CD14-positive monocyte (primary cell): Measurements from ENCODE around the gene RELL1. TPM values are rescaled to one million over a fixed set of nuclear protein-coding genes. Genes with fewer than 3 reads are reported as not detected.

Experiments used
- DNase-seq, 3 donors: peaks; one replicate each; pipeline ENCODE4 v3.0.0-alpha.2; 2011 to 2022
- H2AFZ ChIP-seq: 2 replicates; pipeline ENCODE4 v1.6.0; 2012; ENCODE audit warnings: mild to moderate bottlenecking, low read depth, low read length, inconsistent platforms; ENCODE audit not compliant: insufficient read depth, poor library complexity, severe bottlenecking
- H3K27ac ChIP-seq, 2 donors: 1 replicate in 1 of 2; 2 replicates in 1 of 2; pipeline ENCODE4 v1.5.1; 2012 to 2013; ENCODE audit warnings: low read length in 2 of 2, control low read depth in 1 of 2, inconsistent platforms in 1 of 2, low read depth in 1 of 2, mild to moderate bottlenecking in 1 of 2
- H3K27me3 ChIP-seq, 2 donors: one replicate each; pipeline versions ENCODE4 v1.6.0 to v1.6.1; 2011 to 2013; ENCODE audit warnings: low read length in 2 of 2; ENCODE audit not compliant: control insufficient read depth in 2 of 2, insufficient read depth in 2 of 2
- H3K36me3 ChIP-seq, 2 donors: replicated peaks in 1 of 2; 1 replicate in 1 of 2; 2 replicates in 1 of 2; pipeline versions ENCODE4 v1.5.1 to v1.6.1; 2012 to 2013; ENCODE audit warnings: low read length in 2 of 2, control low read depth in 1 of 2, inconsistent platforms in 1 of 2, mild to moderate bottlenecking in 1 of 2; ENCODE audit not compliant: insufficient read depth in 2 of 2, control insufficient read depth in 1 of 2
- H3K4me1 ChIP-seq, 2 donors: 1 replicate in 1 of 2; 2 replicates in 1 of 2; pipeline versions ENCODE4 v1.5.1 to v1.6.1; 2012 to 2013; ENCODE audit warnings: low read length in 2 of 2, control low read depth in 1 of 2, inconsistent platforms in 1 of 2, mild to moderate bottlenecking in 1 of 2, moderate library complexity in 1 of 2; ENCODE audit not compliant: insufficient read depth in 2 of 2, control insufficient read depth in 1 of 2
- H3K4me2 ChIP-seq: replicated peaks from 2 replicates; pipeline ENCODE3; 2012; ENCODE audit warnings: low read length, moderate library complexity, mild to moderate bottlenecking; ENCODE audit not compliant: poor library complexity, severe bottlenecking; ENCODE audit errors: extremely low read depth
- H3K4me3 ChIP-seq, 3 experiments: fragments of 200-600 bp in 1 of 3; sonication (generic) in 1 of 3; replicated peaks in 1 of 3; 1 replicate in 2 of 3; 2 replicates in 1 of 3; pipeline ENCODE4 v1.5.1; 2011 to 2013; ENCODE audit warnings: low read length in 3 of 3, mild to moderate bottlenecking in 3 of 3, control low read depth in 2 of 3, low read depth in 2 of 3, inconsistent platforms in 1 of 3, moderate library complexity in 1 of 3
- H3K79me2 ChIP-seq: 2 replicates; pipeline ENCODE4 v1.6.0; 2012; ENCODE audit warnings: mild to moderate bottlenecking, control low read depth, inconsistent platforms, low read length, moderate library complexity; ENCODE audit not compliant: insufficient read depth
- H3K9ac ChIP-seq: 2 replicates; pipeline ENCODE4 v1.6.0; 2017; ENCODE audit warnings: low read length, mild to moderate bottlenecking; ENCODE audit not compliant: insufficient read depth, poor library complexity, severe bottlenecking
- H3K9me3 ChIP-seq, 2 donors: replicated peaks in 1 of 2; 1 replicate in 1 of 2; 2 replicates in 1 of 2; pipeline versions ENCODE4 v1.5.1 to v1.6.1; 2012 to 2013; ENCODE audit warnings: low read length in 2 of 2, control low read depth in 1 of 2; ENCODE audit not compliant: control insufficient read depth in 1 of 2, insufficient read depth in 1 of 2
- H4K20me1 ChIP-seq: 2 replicates; pipeline ENCODE4 v1.6.0; 2012; ENCODE audit warnings: mild to moderate bottlenecking, low read length, control low read depth, moderate library complexity; ENCODE audit not compliant: insufficient read depth
- H3K27ac Mint-ChIP-seq, 7 donors: one replicate each; pipeline ENCODE4 v1.8.0; 2020; ENCODE audit warnings: mild to moderate bottlenecking in 7 of 7, mixed read lengths in 7 of 7, moderate library complexity in 6 of 7, inconsistent platforms in 2 of 7
- H3K27me3 Mint-ChIP-seq, 3 donors: one replicate each; pipeline ENCODE4 v1.8.0; 2021 to 2022; ENCODE audit warnings: low read depth in 3 of 3, mild to moderate bottlenecking in 3 of 3, mixed read lengths in 3 of 3, moderate library complexity in 3 of 3, inconsistent platforms in 1 of 3
- H3K36me3 Mint-ChIP-seq, 2 donors: one replicate each; pipeline ENCODE4 v1.8.0; 2020; ENCODE audit warnings: mixed read lengths in 2 of 2, inconsistent platforms in 1 of 2, mild to moderate bottlenecking in 1 of 2
- H3K4me1 Mint-ChIP-seq: one replicate; pipeline ENCODE4 v1.8.0; 2020; ENCODE audit warnings: mild to moderate bottlenecking, mixed read lengths
- H3K4me3 Mint-ChIP-seq, 2 donors: one replicate each; pipeline ENCODE4 v1.8.0; 2020; ENCODE audit warnings: mild to moderate bottlenecking in 2 of 2, mixed read lengths in 2 of 2, moderate library complexity in 1 of 2
- H3K9me3 Mint-ChIP-seq, 7 donors: one replicate each; pipeline ENCODE4 v1.8.0; 2020 to 2022; ENCODE audit warnings: mixed read lengths in 7 of 7, mild to moderate bottlenecking in 6 of 7, moderate library complexity in 6 of 7, inconsistent platforms in 2 of 7
- CTCF ChIP-seq: fragments of 200-600 bp; IDR thresholded peaks from one replicate; pipeline ENCODE4 v1.8.0; 2022; ENCODE audit warnings: antibody characterized with exemption, mild to moderate bottlenecking
- WGBS: methylation state at CpG from one replicate; pipeline ENCODE4 v1.1.5; 2013; ENCODE audit warnings: missing lambda C conversion rate; ENCODE audit not compliant: insufficient coverage; 5-methylcytosine and 5-hydroxymethylcytosine counted together
- intact Hi-C, 2 donors: fragments of 100-400 bp; cut with micrococcal nuclease; formaldehyde crosslinking; loops; one replicate each; pipeline versions ENCODE4 v1.15.0 to v1.15.1; 2023
- polyA plus RNA-seq, 3 donors: library from polyadenylated mRNA; depleted of rRNA in 1 of 3; unstranded in 2 of 3; stranded (reverse) in 1 of 3; fragments of 300-500 nt in 2 of 3; fragments of >200 nt in 1 of 3; fragmentation: Illumina TruSeq in 2 of 3; gene quantifications; 1 replicate in 2 of 3; 2 replicates in 1 of 3; pipeline ENCODE4 v1.2.3, GENCODE V29; 2012 to 2021

RELL1 gene
- polyA plus RNA-seq, 3 donors: 13.3 to 30.2 (median 16.2) TPM

GRCh38 chr4:37678624-37679023, 7.6 kb downstream of the RELL1 start:
- Histone ChIP-seq H3K36me3 (peaks cover 2 to 10% of the 10 kb centered on the region in 2 donors), H2AFZ (no peak overlapping the region), H3K79me2 (peaks cover 100% of the 10 kb centered on the region), H3K27ac (no peak overlapping the region), H3K27me3 (no peaks in the 10 kb centered on the region), H3K4me2 (no peak overlapping the region), H3K9me3 (no peaks in the 10 kb centered on the region), H3K4me3 (no peak overlapping the region), H3K9ac (no peak overlapping the region), H3K4me1 (peaks cover 36 to 52% of the 10 kb centered on the region in 2 donors), H4K20me1 (peaks cover 99% of the 10 kb centered on the region)
- no peaks in the 10 kb centered on the region for H3K9me3 Mint-ChIP-seq
- TF ChIP-seq CTCF: no peak
- H3K4me3 Mint-ChIP-seq: no peak overlapping the region
- intact Hi-C loops: no loop called here
- peak overlapping the region in 1 of 7 donors; percentile 40 for H3K27ac Mint-ChIP-seq
- H3K27me3 Mint-ChIP-seq: peaks cover 0 to 2% (median 0%) of the 10 kb centered on the region in 3 donors
- 100% methylated on average over 1 of the region's 3 CpGs for WGBS
- peaks cover 61% of the 10 kb centered on the region for H3K4me1 Mint-ChIP-seq
- H3K36me3 Mint-ChIP-seq: peaks cover 5 to 57% of the 10 kb centered on the region in 2 donors
- DNase-seq: no peak

GRCh38 chr4:37675587-37676290, 10.4 kb downstream of the RELL1 start:
- no peaks in the 10 kb centered on the region for H3K9me3 ChIP-seq
- peaks cover 0 to 2% (median 0%) of the 10 kb centered on the region in 3 donors for H3K27me3 Mint-ChIP-seq
- H3K9ac ChIP-seq: no peak overlapping the region
- no peak for DNase-seq
- no peak for TF ChIP-seq CTCF
- no peak overlapping the region for H2AFZ ChIP-seq
- WGBS: no CpG with 5 or more reads among the region's 1 CpG
- peaks cover 2 to 10% of the 10 kb centered on the region in 2 donors for H3K36me3 ChIP-seq
- peaks cover 7 to 49% of the 10 kb centered on the region in 2 donors for H3K36me3 Mint-ChIP-seq
- no peak overlapping the region for H3K4me3 ChIP-seq
- no peaks in the 10 kb centered on the region for H3K9me3 Mint-ChIP-seq
- H3K4me3 Mint-ChIP-seq: no peak overlapping the region
- peaks cover 100% of the 10 kb centered on the region for H3K79me2 ChIP-seq
- H3K27ac ChIP-seq: no peak overlapping the region
- peaks cover 52% of the 10 kb centered on the region for H3K4me1 Mint-ChIP-seq
- H3K27me3 ChIP-seq: no peaks in the 10 kb centered on the region
- H4K20me1 ChIP-seq: peaks cover 99% of the 10 kb centered on the region
- H3K4me1 ChIP-seq: peaks cover 29 to 33% of the 10 kb centered on the region in 2 donors
- H3K4me2 ChIP-seq: no peak overlapping the region
- peak overlapping the region in 2 of 7 donors; percentile 4 to 51 for H3K27ac Mint-ChIP-seq
- intact Hi-C loops: no loop called here
